ENCODE data around the gene UXS1.

Gene UXS1

DNA sequence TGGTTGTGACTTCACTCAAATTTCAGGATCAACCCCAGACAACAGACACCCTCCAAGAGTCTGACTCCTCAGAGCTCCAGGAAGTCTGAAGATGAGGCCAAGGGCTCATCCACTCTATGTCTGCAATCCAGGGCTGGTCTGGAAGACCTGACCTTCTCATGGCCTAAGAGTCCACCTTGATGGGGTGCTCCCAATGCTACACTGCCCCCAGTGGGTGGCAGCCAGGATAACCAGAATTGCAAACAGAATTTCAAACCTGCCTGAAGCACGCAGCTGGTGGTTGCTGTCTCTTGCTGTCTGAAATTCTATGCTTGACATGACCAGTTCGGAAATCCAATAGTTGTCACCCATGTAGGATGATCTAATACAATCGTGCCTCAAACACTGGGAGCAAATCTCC lies 96.0 kb downstream of the UXS1 start:
- TF ChIP-seq, protein P1, sequence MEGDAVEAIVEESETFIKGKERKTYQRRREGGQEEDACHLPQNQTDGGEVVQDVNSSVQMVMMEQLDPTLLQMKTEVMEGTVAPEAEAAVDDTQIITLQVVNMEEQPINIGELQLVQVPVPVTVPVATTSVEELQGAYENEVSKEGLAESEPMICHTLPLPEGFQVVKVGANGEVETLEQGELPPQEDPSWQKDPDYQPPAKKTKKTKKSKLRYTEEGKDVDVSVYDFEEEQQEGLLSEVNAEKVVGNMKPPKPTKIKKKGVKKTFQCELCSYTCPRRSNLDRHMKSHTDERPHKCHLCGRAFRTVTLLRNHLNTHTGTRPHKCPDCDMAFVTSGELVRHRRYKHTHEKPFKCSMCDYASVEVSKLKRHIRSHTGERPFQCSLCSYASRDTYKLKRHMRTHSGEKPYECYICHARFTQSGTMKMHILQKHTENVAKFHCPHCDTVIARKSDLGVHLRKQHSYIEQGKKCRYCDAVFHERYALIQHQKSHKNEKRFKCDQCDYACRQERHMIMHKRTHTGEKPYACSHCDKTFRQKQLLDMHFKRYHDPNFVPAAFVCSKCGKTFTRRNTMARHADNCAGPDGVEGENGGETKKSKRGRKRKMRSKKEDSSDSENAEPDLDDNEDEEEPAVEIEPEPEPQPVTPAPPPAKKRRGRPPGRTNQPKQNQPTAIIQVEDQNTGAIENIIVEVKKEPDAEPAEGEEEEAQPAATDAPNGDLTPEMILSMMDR (IDR thresholded peaks at IDR 0.05; ENCODE audit: low read depth, low read length) = peak; percentile 50
- DNase-seq (ENCODE audit: low read depth in 2 of 2) = peak; percentile 10 to 32

DNA sequence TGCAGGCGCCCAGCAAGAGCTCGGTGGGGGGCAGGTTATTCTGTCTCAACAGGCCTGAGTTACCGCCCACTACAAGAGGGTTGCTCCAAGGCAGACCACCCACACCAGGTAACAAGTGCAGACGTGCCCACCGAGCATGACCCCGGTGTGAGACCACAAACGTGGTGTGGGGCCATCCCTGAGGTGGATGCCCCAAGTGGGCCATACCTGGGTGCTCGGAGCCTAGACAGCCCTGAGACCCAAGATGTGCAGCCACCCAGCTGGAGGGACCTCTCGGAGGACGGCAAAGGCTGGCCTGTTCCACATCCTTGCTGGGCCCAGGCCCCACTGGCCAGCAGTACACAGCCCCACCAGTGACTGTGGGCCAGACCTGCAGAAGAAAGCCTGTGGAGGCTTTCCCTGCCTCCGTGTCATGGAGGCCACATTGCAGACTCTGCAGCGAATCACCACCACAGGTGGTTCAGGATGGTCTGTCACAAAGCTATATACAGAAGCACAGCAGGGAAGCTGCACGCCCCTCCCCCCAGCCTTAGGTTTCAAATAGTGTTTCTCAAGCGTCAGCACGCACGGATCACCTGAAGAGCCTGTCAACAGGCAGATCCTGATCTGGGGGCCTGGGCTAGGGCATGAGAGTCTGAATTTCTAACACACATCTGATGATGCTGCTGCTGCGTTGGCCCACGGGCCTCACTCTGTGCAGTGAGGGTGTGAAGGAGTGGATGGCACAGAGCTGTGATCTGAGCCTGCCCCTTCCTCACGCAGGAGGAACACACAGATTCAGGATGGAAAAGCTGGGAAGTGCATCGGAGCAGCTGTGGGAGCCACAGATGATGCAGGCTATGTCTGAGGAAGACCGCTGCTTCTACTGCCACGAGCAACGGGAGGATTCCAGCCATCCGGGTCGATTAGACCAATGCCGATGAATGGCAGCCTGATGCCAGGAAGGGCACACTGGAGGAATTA lies 96.8 kb downstream of the UXS1 start:
- DNase-seq (ENCODE audit: low read depth in 2 of 2) = no peak
- TF ChIP-seq, protein P1 (IDR thresholded peaks at IDR 0.05; ENCODE audit: low read depth, low read length) = no peak
- H3K4me3 ChIP-seq (replicated peaks in 1 of 2; ENCODE audit: low read depth in 2 of 2, low read length in 2 of 2) = no peak overlapping the region

More for the DNA sequence above, 96.0 kb downstream of the UXS1 start:
- no peak overlapping the region for H3K4me3 ChIP-seq (replicated peaks in 1 of 2; ENCODE audit: low read depth in 2 of 2, low read length in 2 of 2)

DNA sequence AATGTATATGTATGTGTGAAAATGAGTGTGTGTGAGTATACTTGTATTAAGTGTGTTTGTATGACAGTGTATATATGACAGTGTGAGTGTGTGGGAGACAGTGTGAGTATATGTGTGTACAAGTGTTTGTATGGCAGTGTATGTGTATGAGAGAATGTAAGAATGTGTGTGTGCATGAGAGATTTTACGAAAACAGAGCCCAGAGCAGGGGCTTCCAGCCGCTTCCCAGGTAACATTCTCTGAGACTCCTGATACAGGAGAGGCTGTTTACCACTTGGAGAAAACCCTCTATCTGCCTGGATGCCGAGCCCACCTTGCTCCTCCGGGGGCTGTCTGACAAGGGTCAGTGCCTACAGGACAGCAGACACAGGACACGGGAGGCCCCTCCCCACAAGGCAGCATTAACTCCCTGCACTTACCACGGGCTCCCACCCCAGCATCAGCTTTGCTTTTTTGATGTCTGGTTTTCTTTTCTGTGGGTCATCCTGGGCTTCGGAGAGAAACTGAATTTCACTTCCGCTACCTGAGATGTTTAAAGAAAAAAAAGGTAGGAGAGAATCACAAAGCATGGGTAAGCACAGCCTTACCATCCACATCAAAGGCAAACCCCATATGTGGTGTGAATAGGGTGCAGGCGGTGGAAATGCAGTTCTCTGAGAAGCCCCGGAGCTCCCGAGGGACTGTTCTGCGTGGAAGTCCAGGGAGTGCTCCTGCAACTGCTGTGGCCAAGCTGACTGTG lies 97.6 kb downstream of the UXS1 start:
- DNase-seq (ENCODE audit: low read depth in 2 of 2) = no peak
- H3K4me3 ChIP-seq (replicated peaks in 1 of 2; ENCODE audit: low read depth in 2 of 2, low read length in 2 of 2) = no peak overlapping the region

DNA sequence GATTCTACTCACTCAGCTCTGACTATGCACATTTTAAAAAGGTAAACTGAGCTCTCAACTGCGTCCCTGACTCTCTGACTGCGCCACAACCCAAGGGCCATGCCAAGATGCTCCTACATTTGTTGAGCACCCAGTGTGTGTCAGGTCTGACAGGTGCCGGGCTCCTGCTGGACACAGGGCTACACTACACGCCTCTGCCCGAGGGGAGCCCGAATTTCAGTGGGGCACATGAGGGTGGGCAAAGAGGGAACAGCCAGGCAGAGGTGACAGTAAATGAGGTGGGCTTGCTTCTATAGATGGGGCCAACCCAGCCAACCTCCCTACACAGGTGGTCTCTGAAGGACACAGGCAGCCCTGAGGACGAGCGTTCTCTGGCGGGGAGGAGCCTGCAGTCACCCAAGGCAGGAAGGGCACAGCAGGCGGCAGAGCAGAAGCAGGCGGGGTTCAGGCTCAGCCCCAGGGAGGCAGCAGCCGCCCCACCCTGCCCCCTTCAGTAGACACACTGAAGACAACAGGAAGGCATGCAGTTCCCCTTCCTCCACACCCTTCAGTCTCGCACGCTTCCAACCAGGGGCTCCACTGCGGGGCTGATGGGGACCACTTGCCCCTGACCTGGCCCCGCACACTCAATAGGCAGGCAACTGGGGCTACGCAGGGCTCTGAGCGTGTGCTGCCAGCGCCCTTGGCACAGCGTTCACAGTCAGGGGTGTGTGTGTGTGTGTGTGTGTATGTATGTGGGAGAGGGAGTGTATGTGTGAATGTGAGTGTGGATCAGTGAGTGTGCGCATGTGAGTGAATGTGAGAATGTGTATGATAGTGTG lies 98.4 kb downstream of the UXS1 start:
- TF ChIP-seq, protein P1 (IDR thresholded peaks at IDR 0.05; ENCODE audit: low read depth, low read length) = no peak
- no peak overlapping the region for H3K4me3 ChIP-seq (replicated peaks in 1 of 2; ENCODE audit: low read depth in 2 of 2, low read length in 2 of 2)
- DNase-seq (ENCODE audit: low read depth in 2 of 2) = no peak

More for the DNA sequence above, 97.6 kb downstream of the UXS1 start:
- TF ChIP-seq, protein P1 (IDR thresholded peaks at IDR 0.05; ENCODE audit: low read depth, low read length) = no peak

DNA sequence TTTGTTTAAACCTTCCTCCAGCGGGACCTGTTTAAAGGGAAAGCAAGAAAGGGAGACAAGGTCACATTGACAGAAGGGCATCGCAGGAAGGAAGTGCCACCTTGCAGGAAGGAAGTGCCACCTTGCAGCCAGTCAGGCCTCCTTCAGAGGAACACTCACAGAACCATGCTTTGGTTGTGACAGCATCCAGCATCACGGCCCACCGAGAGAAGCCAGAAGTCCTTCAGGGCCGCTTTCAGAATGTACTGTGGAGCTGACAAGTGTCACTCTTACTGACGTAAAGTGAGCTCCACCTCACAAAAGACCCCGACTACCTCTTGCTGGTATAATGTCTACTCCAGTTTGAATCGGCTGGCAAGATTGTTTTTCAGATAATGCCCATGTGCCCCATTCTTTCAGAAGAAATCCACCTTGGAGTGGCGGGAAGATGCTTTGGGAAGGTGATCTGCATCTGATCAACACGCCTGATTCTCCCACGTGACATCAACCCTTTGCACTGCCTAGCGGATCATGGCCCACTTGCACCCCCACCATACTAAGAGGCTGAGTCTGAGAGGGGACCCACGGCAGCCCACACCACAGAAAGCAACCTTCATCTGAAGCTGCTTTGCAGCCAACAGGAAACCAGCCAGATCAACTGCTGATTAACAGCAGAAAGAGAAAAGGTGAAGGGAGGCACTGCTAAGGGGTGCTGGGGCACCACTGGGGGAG lies 99.8 kb downstream of the UXS1 start:
- no peak for DNase-seq (ENCODE audit: low read depth in 2 of 2)
- no peak overlapping the region for H3K4me3 ChIP-seq (replicated peaks in 1 of 2; ENCODE audit: low read depth in 2 of 2, low read length in 2 of 2)
- TF ChIP-seq, protein P1 (IDR thresholded peaks at IDR 0.05; ENCODE audit: low read depth, low read length) = no peak
